ENCODE results near the gene TP53TG5.

The TP53TG5 gene

DNA sequence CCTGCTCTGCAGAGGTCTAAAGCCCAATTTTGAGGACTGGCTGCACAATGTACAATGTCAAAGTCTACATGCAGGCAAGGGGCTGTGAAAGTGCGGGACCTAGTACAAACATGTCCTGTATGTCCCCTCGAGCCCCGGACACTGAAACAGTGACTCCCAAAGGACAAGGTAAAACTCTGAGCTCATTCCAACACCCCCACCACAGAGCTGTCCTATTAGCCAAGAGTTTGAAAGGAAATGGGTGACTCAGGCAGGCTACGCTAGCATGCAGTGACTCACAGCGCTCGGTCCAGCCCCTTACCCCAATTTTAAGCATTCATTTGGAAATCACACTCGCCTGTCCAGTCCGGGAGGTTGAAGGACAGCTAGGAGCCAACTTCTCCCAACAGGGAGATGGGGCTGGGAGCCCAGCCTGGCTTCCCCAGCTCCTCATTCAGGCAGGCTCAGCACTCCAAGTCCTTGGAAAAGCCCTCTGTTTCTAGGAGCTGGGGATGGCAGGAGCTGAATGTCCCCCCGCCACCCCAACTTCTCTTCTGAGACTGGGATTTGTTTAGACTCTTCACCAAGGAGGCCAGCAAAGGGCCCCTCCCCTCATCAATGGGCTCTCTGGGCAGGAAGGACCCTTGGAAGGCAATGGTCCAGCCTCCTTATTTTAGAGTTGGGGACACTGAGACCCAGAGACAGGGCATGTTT lies 33.8 kb downstream of the TP53TG5 start:
- DNase-seq = no peak

DNA sequence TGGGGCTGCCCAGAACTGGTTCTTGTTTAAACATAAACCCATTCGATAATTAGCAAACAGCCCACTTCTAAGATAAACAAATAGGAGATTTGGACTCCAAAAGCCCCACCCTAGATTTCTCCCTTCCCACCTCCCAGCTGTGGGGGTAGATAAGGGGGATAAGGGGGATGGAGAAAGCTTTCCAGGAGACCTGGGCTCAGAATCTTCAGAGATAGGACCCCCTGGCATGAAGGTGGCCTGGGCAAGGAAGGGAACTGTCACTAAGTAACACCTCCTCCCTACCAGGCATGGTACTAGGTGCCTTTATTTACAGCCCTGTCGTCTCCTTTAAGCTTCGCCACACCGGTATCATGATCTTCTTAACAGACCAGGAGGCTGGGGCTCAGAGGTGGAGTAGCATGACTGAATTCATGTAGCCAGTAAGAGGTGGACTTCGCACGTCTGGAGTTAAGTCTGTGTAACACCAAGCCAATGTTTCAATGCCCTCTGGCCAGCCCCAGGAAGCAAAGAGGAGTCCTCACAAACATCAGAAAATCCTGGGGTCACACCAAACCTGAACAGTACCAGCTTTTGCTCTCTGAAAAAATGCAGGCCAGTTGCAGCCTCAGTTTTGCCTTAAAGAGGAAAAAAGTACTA lies 34.5 kb downstream of the TP53TG5 start:
- DNase-seq = no peak

DNA sequence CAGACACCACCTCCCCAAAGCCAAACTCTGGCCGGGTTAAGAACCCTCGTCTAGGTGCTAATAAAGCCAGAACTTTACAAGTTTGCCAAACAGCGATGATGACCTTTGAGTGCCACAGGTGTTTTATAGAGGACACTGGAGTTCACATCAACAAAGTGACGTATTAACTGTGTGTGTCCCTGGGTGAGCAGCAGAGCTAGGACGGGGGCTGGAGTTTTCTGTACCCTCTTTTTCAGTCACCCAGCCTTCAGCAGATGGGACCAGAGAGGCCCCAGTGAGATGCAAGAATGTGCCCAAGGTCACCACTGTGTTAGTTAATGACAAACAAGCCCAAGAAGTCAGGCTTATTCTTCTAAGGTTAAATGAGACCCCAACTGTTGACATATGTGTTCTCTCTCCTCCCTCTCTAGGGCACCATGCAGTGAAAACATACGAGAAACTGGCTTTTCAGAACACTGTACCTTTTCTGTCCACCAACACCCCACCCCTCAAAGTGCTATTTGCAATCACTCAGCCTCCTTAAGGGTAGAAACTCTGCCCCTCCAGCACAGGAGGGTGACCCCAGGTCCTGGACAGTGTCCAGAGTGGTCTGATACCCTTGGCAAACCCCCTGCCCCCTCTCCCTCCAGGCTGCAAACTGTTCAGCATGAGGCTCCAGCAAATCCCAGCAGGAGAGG lies 35.1 kb downstream of the TP53TG5 start:
- no peak for DNase-seq

- no peak for DNase-seq
These were observed 35.9 kb downstream of the TP53TG5 start for GRCh38 chr20:45341939-45342854.

DNA sequence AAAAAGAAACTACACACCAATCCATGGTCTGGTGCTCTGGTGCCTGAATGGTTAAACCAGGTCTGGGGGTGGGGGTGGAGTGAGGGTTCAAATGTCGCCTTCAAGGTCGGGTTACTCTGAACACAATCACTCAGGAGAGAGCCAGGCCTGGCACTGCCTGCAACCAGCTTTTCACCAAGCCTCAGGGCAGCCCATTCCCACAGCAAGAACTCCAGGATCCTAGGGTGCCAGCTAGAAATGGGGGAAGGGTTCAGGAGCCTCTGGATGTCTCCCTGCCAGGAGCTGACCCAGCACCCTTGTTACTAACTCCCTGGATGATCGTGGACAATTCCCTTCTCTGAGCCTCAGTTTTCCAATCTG lies 36.6 kb downstream of the TP53TG5 start:
- no peak for DNase-seq

DNA sequence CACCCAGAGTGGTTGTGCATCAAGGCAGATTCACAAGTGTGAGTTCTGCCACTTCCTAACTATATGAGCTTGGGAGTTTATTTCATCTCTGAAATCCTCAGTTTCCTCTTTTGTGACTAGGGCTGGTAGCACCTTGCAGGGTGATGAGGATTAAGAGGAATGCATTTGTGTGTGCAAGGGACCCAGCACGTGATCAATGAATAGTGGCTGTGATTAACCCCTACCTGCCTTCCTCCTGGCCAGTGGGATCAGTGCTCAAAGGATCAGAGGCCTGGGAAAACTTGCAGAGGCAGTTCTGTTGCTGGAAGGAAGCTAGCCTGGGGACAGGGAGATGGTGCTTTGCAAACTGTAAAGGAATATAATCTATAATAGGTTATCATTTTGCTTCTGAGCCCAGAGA lies 37.2 kb downstream of the TP53TG5 start:
- no peak for DNase-seq

DNA sequence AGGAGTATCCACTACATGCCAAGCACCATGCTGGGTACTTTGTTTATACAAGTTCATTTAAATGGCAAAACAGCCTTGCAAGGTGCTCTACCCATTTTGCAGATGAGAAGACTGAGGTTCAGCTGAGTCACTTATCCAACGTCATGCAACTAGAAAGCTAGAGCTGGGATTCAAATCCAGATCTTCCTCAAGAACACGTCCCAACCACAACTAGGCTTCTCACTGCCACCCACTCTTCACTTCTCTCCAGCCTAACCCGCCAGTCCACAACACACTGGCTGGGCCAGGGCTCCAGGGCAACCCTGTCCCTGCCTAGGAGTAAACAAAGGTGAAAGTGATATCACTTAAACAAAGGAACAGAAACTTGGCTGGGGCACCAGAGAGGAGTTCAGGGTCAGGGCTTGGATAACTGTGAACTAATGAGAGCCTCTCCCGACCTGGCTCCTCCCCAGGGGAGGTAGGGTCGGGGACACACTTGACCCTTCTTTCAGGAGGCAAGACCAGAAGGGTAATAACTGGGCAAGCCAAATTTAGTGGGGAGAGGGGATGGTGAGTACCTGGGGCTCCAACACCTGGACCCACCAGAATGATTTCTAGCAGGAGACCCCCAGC lies 37.8 kb downstream of the TP53TG5 start:
- DNase-seq = no peak

DNA sequence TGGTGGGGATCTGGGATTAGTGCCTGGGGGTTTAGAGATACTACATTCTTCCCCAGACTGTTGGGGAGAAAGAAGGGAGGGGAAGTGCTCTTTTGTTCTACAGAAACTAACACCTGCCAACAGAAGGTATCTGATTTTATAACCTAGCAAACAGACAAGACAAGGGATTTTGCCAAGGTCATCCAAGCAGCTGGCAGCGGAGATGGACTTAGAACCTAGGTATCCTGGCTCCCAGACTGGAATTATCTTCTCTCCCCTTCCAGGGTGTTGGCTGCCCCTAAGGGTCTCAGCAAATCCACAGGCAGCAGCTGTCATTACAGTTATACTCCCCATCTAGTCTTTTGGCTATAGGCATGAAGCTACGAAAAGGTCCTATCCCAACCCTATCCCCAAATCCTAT lies 38.3 kb downstream of the TP53TG5 start:
- DNase-seq = no peak

GRCh38 chr20:45339084-45339483 lies 39.0 kb downstream of the TP53TG5 start:
- no peak for DNase-seq

DNA sequence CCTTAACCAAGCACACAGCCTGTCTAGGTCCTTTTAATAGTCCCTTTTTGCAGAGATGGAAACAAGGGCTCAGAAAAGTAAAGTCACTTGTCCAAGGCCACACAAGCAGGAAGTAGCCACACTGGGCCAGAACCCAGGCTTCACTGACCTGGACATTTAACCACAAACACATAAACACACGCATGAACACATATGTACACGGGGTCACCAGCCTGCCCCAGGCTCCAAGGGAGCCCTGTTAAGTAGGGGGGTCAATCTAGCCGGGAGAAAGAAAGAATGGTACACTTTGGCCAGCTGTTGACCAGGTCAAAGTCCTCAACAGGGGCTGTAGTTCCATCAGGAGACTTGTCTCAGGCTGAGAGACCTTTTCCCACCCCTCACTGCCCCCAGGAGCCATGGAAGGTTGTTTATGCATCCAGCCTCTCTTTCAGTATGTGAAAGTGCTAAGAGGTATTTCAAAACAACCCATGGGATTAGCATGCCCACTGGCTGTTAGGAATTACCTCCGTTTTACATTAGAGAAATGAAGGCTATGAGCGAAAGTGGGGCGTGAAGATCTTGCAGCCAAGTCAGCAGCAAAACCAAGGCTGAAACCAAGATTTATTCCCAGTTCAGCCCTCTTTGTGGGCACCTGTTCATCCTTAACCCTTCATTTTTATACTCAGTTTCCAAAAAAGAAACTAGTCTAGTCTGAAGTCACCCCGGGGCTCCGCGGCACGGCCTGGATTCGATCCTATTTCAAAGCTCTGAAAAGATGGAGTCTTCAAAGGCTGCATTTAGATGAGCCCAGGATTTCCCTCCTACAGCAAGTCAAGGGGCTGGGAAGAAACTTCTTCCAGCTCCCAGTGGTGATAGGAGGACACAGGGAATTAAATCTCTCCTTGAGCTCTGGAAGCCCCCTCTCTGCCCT lies 39.7 kb downstream of the TP53TG5 start:
- DNase-seq = no peak

DNA sequence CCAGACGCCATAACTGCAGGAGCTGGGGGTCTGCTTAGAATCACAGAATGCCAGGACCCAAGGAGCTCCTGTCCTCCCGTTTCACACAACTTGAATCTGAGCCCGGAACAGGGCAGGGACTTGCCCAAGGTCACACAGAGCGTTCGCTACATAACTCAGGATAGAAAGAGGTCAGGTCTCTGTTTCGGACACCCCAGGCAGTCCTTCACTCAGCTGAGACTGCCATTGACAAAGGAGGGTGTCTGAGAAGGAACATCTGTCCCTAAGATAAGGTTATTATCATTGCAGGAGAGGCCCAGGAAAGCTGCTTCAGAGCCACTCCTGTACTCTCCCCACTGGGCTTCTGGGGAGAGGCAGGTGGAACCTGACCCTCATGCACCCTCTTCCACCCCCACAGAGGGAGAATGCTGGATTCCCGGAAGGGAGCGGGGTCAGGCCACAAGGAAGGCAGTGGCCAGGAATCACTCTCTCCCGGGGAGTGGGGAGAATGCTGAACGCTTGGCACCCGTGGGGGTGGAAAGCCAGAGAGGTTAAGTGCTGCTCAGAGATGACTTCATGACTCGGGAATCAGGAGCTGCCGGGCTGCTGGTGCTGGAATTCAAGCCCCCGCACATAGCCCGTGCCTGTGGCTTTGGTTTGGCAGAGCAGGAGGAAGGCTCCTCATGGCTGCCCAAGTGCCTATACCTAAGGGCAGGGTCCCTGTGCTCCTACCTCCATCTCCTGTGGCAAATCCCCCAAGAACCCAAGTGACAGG lies 40.6 kb downstream of the TP53TG5 start:
- DNase-seq = no peak

DNA sequence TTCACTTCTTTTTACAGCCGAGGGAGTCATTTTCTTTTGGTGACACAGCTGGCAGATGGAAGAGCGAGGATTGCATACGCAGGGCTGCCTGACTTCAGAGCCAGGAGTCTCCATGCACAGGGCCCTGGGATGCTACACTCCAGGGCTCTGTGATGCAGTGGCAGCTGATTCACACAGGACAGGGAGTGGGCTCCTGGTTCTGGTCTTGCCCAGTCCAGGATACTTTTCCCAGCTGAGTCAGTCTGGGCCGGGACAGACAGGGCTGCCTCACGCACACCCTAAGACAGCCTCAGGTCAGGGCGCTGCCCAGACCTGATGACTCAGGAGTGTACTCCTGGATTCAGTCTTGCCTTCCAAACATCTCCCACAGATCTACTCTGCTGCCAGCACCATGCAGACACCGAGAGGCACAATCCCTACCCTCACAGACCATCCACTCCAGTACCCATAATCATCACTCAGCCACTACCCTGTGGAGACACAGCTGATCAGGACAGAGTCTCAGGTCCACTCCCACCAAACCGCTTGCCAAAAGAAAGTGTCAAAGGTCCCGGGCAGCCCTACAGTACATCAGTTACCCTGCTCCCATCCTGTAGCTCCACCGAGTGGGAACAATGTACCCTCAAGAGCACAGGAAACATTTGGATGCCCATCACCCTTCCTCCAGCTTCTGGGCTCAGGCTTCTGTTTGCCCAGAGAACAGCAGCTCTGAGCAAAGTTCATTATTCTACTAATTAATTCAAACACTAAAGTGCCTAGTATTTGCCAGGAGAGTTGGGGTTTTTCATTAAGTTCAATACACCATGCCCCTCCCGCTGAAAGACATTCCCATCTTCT lies 41.4 kb downstream of the TP53TG5 start:
- no peak for DNase-seq

GRCh38 chr20:45330476-45330875 lies 47.6 kb downstream of the TP53TG5 start:
- DNase-seq = no peak

DNA sequence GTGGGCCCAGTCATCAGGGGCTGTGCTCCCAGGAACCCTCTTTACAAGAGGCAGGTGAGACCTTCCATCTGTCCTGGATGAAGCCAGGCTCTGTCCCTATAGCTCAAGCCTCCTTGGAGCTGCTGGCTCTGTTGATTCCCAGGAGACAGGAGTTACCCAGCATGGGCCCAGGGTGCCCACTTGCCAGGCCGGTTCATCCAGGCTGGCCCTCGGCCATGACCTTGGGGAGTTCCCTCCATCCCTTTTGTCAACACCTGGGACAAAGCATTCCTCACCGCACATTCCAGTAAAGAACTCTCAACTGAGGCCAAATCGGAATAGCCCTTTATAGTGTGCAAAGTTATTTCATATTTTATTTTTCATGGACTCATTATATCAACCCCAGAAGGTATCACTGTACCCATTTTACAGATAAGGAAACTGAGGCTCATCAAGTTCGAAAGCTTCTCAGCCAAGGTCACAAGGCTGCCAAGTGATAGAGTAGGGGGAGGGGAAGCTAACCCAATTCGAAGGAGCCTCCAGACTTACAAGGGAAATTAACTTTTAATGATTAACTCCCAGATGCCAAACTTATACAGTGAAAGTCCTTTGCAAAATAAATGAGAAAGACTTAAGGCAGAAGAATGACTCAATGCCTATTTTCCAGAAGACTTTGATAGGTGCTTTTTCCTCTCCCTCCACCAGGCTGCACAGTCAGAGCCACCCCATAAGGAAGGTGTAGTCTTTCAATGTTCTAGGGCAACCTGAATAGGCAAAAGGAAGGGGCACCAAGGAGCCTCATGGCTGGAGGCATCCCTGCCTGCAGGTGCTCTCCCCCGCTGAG lies 48.4 kb downstream of the TP53TG5 start:
- DNase-seq = no peak

DNA sequence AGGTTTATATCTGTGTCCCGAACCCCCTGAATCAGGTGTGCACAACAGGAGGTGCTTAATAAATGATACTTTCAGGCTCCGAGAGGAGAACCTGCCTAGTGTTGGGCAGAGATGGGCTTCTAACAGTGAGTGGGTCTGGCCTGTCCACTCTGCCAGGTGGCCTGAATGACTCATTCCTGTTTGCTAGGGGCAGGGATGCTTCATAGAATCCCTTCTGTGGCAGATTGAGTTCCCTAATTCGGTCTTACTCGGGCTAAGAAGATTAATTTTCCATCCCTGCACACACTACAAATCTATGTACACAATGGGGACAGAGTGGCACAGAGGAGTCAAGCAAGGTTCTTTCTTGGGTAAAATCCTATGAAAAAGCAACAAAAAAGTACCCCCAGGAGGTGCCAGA lies 49.7 kb downstream of the TP53TG5 start:
- DNase-seq = no peak

GRCh38 chr20:45325371-45325770 lies 52.8 kb downstream of the TP53TG5 start:
- no peak for DNase-seq

GRCh38 chr20:45323731-45324130 lies 54.4 kb downstream of the TP53TG5 start:
- DNase-seq = no peak

DNA sequence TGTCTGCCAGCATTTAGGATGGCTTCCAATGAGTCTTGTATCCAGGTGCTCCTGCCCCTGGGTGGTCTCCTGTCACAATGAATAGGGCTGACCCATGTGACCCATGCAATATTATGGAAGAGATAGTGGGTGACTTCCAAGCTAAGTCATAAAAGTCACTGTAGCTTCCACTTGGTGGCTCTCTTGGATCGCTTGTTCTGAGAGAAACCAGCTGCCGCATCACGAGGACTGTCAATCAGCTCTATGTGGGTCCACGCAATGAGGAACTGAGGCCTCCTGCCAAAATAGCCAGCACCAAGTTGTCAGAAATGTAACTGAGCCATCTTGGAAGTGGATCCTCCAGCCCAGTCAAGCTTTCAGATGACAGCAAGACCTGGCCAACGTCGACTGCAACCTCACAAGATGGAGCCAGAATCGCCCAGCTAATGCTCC lies 55.2 kb downstream of the TP53TG5 start:
- DNase-seq = no peak
